ENCODE measurements around the gene NTRK2. TPM values are rescaled to one million over a fixed set of nuclear protein-coding genes. Genes with fewer than 3 reads are reported as not detected.

NTRK2 gene
- polyA plus RNA-seq, 1 donor (not counting 4 experiments of a cell fraction or from before 2014, with no cell fraction given) = 0.08 TPM

DNA sequence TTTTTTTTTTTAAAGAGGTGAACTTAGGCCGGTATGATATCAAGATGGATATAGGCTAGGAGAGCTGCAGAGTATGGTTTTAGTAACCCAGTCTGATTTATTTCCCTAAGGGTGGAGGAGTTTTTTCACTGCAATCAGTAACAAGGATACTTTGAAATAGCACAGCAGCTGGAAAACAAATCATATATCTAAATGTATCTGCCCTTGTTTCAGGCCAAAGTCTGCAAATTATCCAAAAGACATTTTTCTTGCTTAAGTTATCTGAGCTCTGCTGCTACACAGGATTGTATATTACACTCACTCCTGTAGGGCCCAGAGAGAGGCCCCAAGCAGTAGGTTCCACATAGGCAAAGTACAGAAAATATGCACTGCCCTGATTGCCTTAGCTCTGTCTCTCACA lies 222.4 kb downstream of the NTRK2 start:
- H2AFZ ChIP-seq (ENCODE audit: control insufficient read depth, low read length) = no peak overlapping the region
- H3K4me2 ChIP-seq (ENCODE audit: control insufficient read depth, extremely low read depth, insufficient read depth, low read depth, low read length) = no peak overlapping the region
- dilution Hi-C loops (cut with MboI; ENCODE audit: extremely low pct_ligation_motif_present, low sequenced_read_pairs) = no loop called here
- no peaks in the 10 kb centered on the region for H3K9me1 ChIP-seq (ENCODE audit: control insufficient read depth, extremely low read depth, insufficient read depth, low read length)
- no peaks in the 10 kb centered on the region for H3K27me3 ChIP-seq (ENCODE audit: control insufficient read depth, extremely low read depth, insufficient read depth, low read length)
- no peak for DNase-seq (ENCODE audit: low read depth, low spot score)
- no peak for TF ChIP-seq EZH2 (IDR thresholded peaks at IDR 0.05; ENCODE audit: low read length)
- TF ChIP-seq, protein P1, sequence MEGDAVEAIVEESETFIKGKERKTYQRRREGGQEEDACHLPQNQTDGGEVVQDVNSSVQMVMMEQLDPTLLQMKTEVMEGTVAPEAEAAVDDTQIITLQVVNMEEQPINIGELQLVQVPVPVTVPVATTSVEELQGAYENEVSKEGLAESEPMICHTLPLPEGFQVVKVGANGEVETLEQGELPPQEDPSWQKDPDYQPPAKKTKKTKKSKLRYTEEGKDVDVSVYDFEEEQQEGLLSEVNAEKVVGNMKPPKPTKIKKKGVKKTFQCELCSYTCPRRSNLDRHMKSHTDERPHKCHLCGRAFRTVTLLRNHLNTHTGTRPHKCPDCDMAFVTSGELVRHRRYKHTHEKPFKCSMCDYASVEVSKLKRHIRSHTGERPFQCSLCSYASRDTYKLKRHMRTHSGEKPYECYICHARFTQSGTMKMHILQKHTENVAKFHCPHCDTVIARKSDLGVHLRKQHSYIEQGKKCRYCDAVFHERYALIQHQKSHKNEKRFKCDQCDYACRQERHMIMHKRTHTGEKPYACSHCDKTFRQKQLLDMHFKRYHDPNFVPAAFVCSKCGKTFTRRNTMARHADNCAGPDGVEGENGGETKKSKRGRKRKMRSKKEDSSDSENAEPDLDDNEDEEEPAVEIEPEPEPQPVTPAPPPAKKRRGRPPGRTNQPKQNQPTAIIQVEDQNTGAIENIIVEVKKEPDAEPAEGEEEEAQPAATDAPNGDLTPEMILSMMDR (optimal IDR thresholded peaks at IDR 0.05 in 1 of 3, IDR thresholded peaks at IDR 0.05 in 1 of 3, conservative IDR thresholded peaks at IDR 0.05 in 1 of 3; ENCODE audit: extremely low read depth in 1 of 3, insufficient read depth in 2 of 3, low read length in 3 of 3) = no peak
- no peaks in the 10 kb centered on the region for H3K79me2 ChIP-seq (ENCODE audit: control insufficient read depth, insufficient read depth, low read length)
- no peaks in the 10 kb centered on the region for H3K9me3 ChIP-seq (ENCODE audit: control insufficient read depth, low read depth, low read length)
- H4K20me1 ChIP-seq (ENCODE audit: control insufficient read depth, extremely low read depth, insufficient read depth, low read length) = no peaks in the 10 kb centered on the region
- FAIRE-seq = no peak
- H3K9ac ChIP-seq (ENCODE audit: control insufficient read depth, extremely low read depth, insufficient read depth, low read length) = no peak overlapping the region
- no peaks in the 10 kb centered on the region for H3K4me1 ChIP-seq (ENCODE audit: control insufficient read depth, extremely low read depth, insufficient read depth, low read length)
- H3K4me3 ChIP-seq (ENCODE audit: control insufficient read depth in 2 of 3, extremely low read depth in 1 of 3, insufficient read depth in 2 of 3, low read depth in 1 of 3, low read length in 3 of 3) = no peak overlapping the region
- H3K36me3 ChIP-seq (ENCODE audit: control insufficient read depth in 2 of 2, extremely low read depth in 1 of 2, insufficient read depth in 2 of 2, low read length in 2 of 2) = no peaks in the 10 kb centered on the region
- no peak overlapping the region for H3K27ac ChIP-seq (ENCODE audit: control insufficient read depth, insufficient read depth, low read length)

DNA sequence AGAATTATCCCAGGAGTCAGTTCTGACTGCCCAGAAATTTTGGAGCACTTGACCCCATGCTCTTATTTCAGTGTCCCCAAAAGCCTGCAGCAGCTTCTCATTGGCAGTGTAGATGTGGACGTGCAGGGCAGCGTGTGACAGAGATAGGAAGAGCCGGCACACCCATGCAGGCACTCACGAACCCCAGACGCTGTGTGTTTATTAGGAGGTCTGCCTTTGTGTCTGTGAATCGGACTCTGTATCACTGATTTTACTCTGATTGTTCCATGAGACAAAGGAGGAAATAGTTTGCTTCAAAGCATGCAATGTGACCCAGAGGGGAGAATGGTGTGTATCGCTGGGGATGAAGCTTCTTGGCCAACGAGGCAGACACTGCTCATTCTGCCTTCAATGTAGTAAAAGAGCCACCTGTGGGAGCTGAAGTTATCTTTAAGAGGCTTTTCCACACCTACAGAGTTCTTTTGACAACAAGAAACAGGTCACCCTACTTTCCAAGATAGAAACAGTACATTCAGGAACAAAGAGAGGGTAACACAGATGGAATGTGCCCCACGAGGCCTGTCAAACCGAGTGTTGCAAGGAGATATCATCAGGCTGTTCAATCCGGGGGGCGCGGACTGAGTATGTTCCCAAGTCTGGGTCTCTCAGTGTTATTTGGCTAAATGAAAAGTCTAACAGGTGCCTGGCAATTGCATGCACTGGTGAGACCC lies 224.0 kb downstream of the NTRK2 start:
- H3K4me3 ChIP-seq (ENCODE audit: control insufficient read depth in 2 of 3, extremely low read depth in 1 of 3, insufficient read depth in 2 of 3, low read depth in 1 of 3, low read length in 3 of 3) = no peak overlapping the region
- no peak overlapping the region for H2AFZ ChIP-seq (ENCODE audit: control insufficient read depth, low read length)
- dilution Hi-C loops (cut with MboI; ENCODE audit: extremely low pct_ligation_motif_present, low sequenced_read_pairs) = no loop called here
- no peak overlapping the region for H3K27ac ChIP-seq (ENCODE audit: control insufficient read depth, insufficient read depth, low read length)
- H3K9me3 ChIP-seq (ENCODE audit: control insufficient read depth, low read depth, low read length) = no peaks in the 10 kb centered on the region
- FAIRE-seq (no peak), DNase-seq (ENCODE audit: low read depth, low spot score) (no peak)
- no peaks in the 10 kb centered on the region for H4K20me1 ChIP-seq (ENCODE audit: control insufficient read depth, extremely low read depth, insufficient read depth, low read length)
- TF ChIP-seq EZH2 (IDR thresholded peaks at IDR 0.05; ENCODE audit: low read length) = no peak
- TF ChIP-seq, protein P1 (optimal IDR thresholded peaks at IDR 0.05 in 1 of 3, IDR thresholded peaks at IDR 0.05 in 1 of 3, conservative IDR thresholded peaks at IDR 0.05 in 1 of 3; ENCODE audit: extremely low read depth in 1 of 3, insufficient read depth in 2 of 3, low read length in 3 of 3) = no peak
- H3K9me1 ChIP-seq (ENCODE audit: control insufficient read depth, extremely low read depth, insufficient read depth, low read length) = no peaks in the 10 kb centered on the region
- no peaks in the 10 kb centered on the region for H3K27me3 ChIP-seq (ENCODE audit: control insufficient read depth, extremely low read depth, insufficient read depth, low read length)
- H3K36me3 ChIP-seq (ENCODE audit: control insufficient read depth in 2 of 2, extremely low read depth in 1 of 2, insufficient read depth in 2 of 2, low read length in 2 of 2) = no peaks in the 10 kb centered on the region
- no peak overlapping the region for H3K9ac ChIP-seq (ENCODE audit: control insufficient read depth, extremely low read depth, insufficient read depth, low read length)
- no peaks in the 10 kb centered on the region for H3K79me2 ChIP-seq (ENCODE audit: control insufficient read depth, insufficient read depth, low read length)
- no peaks in the 10 kb centered on the region for H3K4me1 ChIP-seq (ENCODE audit: control insufficient read depth, extremely low read depth, insufficient read depth, low read length)
- no peak overlapping the region for H3K4me2 ChIP-seq (ENCODE audit: control insufficient read depth, extremely low read depth, insufficient read depth, low read depth, low read length)
